HG03108 (cell line): ENCODE measurements around the gene TTC38.

Experiments
- ATAC-seq: cut with Tn5 transposase; IDR thresholded peaks from one replicate; pipeline ENCODE4 v1.9.1; 2021; ENCODE audit warnings: moderate library complexity; ENCODE audit not compliant: unreplicated experiment

The TTC38 gene

DNA sequence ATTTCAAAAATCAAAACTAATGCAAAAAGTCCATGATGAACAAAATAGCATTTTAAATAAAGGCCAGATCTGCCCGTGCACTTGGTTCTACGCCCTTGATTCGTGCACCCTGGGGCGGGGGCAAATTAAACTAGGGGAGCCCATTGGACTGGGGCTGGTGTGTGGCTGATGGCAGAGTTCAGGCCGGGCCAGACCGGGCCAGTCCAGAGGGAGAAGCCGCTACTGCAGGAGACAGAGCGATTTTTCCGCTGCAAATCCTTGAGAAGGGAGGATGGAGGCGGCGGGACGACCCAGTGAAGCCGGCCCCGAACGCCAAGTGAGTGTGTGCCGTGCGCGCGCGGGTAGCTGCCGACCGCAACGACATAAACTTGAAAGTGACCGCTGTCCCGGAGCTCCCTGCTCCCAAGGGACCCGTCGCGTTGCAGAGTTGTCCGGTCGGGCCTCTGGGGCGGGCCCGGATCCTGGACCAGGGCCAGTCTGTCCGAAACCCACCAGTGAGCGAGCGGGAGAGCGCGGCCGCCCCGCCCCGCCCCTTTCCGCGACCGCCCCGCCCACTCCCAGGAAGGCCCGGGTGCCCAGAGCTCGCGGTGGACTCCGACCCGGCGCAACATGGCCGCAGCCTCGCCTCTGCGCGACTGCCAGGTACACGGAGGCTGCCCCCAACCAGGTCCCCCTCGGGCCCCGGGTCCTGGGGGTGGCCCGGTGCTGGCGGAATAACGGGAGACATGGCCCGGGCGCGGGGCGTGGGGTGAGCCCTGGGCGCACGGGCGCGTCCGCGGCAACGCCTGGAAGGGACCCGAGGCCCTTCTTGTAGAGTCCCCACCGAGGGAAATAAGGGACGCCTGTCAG lies at the start of gene TTC38:
Gene TTC38 (plus strand): TSS at position 578 of the 849 bp plus-strand sequence. CDS start 32 bp downstream, at position 610.
- peak; percentile 90 for ATAC-seq

DNA sequence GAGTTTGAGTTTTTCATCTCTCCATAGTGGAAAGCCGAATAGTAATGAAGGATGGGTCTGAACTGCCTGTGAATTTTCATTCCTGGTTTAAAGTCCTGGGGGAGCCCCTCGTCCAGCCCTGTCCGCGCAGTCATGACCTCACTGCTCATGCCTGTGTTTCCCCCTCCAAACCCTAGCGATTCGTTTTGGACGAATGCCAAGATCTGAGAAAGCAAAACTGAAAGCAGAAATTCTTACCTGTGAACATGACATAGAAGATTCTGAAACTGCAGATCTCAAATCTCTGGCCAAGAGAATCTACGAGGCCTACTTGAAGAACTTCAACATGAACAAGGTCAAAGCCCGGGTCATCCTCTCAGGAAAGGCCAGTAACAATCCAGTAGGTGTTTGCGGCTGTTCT lies 48.2 kb upstream of the TTC38 start:
- no peak for ATAC-seq

DNA sequence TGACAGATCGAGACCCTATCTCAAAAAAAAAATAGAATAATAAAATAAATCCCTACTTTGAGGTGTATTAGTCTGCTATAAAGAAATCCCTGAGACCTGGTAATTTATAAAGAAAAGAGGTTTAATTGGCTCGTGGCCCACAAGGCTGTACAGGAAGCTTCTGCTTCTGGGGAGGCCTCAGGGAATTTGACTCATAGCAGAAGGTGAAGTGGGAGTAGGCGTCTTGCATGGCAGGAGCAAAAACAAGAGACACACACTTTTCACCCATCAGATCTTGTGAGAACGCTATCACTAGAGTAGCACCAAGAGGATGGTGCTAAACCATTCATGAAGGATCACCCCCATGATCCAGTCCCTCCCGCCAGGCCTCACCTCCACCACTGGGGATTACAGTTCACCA lies 46.9 kb upstream of the TTC38 start:
- no peak for ATAC-seq

DNA sequence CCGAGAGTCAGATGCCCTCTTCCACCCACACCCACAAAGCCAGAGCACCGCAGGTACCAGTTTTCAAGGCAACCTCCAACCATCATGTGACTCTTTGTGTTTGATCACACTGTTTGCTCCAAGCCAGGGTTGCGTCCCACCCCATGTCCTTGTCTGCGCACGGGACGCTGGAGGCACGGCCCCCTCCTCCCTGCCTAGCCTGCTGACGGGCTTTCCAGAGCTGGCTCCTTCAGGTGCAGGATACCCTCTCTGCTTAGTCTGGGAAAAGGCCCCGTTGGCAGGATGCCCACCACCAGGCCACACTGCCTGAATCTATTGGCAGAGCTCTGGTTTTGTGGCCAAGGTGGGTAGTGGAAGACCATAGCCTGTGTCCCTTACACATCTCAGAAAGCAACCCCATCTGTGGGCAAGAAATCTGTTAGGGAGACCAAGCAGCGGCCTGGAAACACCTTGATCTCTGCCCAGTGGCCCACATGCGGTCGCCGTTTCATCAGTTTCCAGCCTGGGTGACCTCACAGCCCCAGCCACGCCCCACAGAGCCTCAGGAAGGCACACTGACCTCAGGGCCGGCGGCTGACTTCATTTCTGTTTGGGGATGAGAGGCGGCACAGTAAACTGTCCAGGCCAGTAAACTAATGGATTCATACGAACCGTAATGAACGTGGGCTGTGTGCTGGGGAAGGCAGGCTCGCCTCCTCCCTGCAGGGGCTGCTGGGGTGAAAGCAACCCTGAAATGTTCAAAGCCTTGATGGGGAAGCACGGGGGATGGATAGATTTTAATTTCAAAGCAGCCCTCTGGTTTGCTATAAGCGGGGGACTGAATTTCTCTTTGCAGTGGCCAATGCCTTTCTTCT lies 43.5 kb upstream of the TTC38 start:
- no peak for ATAC-seq

DNA sequence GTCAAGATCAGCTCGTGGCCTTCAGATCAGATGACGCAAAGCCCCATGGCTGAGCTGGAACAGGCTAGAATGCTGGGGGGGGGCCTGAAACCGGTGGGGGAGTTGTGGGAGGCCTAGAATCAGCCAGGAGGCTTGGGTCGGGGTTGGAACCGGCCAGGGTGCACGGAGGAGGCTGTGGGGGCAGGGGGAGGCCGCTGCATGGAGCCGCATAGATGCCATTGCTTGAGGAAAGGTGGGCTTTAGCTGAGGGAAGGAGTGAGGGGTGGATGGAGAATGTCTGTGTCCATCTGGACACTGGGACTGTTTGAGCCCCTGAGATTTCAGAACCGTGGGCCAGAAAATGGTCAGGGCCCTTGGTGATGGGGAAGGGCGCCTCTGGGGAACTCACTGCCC lies 42.9 kb upstream of the TTC38 start:
- no peak for ATAC-seq

DNA sequence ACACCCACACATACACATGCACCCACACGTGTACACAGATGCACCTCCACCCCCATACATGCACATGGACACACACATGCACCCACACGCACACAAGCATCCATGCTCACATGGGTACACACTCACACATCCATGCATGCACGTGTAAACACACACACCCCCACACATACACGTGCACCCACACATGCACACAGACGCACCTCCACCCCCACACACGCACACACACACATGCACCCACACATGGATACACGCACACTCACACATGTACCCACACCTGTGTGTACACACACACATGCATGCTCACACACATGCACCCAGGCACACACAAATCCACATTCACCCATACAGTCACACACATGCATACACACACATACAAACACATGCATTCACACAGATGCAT lies 42.2 kb upstream of the TTC38 start:
- ATAC-seq: no peak

DNA sequence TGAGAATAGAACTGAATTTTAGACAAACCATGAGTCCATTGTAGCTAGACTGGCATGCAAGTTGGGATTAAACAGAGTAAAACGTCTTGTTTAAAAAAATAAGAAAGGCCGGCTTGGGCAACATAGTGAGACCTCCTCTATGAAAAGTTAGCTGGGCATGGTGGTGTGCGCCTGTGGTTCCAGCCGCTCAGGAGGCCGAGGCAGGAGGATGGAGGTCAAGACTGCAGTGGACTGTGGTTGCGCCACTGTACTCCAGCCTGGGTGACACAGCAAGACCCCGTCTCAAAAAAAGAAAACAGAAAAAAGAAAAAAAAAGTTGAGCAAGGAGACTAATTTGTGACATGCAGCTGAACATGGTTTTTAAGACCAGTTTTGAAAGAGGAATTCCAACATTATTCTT lies 41.2 kb upstream of the TTC38 start:
- ATAC-seq: no peak

DNA sequence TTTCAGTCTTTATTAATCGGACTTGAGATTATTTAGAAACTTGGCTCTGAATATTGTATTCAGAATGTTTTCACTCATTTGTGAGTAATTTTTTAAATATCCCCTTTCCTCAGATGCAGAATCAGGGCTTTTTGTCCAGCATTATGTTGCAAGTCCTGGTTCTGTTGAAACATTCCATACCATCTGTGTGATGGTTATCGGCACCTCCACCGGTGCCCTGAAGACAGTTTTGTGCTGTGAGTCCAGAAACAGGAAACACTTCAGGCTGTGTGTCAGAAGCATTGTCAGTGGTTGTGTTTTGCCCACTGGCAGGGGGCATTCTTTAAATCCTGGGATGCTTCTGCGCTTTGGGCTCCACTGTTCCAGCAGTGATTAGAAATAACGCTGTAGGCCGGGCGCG lies 38.1 kb upstream of the TTC38 start:
- no peak for ATAC-seq

DNA sequence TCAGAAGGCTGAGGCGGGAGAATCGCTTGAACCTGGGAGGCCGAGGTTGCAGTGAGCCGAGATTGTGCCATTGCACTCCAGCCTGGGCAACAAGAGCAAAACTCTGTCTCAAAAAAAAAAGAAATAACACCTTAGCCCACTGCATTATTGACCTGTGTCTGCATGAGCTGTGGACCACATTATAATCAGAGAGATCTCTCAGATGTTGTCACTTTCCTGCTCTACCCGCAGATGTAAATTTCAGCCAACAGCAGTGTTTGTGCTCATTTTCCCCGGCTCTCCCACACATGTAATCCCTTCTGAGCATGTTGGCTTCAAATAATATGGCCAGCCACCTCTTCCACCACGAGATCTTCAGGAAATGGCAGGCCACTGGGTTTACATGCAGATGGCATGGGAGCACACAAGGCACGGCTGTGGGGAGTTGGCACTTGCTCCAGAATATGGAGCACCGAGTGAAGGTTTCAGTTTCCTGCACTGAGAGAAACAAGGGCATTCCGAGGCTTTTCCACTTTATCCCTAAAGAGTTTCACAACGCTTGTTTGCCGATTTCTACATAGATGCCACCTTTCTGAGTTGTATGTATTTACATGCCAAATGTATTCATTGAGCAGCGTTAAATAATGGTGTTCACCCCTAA lies 37.4 kb upstream of the TTC38 start:
- no peak for ATAC-seq

DNA sequence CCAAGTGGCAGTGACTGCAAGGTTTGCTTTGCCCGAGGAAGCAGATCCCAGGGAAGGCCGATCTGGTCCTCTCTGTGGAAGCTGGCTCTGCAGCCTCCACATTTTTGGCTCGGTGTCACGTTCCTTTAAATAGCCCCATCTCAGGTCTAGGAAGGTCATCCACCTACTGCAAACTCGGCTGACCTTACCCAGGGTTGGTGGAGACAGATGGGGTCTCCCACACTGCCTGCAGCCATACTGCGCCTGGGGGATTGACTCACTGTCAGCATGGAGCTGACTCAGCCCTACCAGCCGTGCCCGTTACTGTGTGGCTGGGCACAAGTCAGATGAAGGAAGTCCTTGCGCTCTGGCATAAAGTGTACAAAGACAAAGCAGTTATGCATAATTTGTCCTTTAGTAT lies 34.6 kb upstream of the TTC38 start:
- ATAC-seq: no peak

DNA sequence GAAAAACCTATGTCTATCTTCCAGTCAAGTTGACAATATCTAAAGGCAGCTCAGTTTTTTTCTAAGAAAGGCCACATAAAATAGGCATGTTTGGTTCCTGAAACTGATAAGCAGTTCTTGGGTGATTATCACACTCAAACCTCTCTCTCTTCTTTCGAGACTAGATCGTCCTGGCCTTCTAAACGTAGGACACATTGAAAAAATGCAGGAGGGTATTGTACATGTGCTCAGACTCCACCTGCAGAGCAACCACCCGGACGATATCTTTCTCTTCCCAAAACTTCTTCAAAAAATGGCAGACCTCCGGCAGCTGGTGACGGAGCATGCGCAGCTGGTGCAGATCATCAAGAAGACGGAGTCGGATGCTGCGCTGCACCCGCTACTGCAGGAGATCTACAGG lies 32.8 kb upstream of the TTC38 start:
- ATAC-seq: no peak

DNA sequence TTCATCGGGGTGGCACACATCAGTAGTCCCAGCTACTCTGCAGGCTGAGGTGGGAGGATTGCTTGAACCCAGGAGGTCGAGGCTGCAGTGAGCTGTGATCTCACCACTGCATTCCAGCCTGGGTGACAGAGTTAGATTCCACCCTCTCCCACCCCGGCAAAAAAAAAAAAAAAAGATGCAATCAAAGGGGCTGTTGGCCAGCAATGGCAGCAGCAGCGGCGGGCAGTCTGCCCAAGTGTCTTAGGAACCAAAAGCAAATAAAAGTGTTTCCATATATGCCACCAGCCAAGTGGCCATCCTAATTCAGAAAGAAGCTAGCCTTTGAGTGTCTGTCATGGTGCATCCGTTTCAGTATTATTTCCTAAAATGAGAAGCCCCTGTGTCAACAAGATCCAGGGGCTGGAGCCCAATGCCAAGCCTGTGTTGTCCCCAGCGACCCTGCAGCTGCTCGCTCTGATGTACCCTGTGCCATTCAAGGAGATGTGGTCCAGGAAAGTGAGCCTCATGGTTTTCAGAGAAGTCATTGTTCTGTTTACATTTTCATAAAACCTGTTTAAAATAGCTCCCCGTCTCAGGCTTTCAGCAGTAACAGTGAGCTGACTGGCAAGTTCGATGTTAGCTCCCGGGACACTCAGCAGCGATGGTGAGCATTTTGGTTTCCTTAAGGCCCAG lies 30.2 kb upstream of the TTC38 start:
- no peak for ATAC-seq

DNA sequence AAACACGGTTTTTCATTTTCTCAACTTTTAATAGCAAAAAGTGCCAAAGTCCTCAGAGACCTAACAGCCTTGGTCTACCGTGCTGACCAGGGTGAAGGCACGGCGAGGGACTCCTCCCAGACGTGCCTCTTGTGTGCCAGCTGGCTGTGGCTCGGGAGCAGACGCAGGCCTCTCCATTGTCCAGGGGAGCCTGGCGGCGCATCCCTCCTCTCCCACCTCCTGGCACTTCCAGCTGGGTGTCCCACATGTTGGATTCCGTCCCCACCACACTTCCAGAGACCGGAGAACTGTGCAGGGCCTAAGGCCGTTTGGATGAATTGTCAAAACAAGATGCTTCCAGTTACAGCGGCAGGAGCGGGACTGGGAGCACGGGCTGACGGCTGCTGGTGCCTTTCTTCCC lies 29.3 kb upstream of the TTC38 start:
- ATAC-seq: no peak

DNA sequence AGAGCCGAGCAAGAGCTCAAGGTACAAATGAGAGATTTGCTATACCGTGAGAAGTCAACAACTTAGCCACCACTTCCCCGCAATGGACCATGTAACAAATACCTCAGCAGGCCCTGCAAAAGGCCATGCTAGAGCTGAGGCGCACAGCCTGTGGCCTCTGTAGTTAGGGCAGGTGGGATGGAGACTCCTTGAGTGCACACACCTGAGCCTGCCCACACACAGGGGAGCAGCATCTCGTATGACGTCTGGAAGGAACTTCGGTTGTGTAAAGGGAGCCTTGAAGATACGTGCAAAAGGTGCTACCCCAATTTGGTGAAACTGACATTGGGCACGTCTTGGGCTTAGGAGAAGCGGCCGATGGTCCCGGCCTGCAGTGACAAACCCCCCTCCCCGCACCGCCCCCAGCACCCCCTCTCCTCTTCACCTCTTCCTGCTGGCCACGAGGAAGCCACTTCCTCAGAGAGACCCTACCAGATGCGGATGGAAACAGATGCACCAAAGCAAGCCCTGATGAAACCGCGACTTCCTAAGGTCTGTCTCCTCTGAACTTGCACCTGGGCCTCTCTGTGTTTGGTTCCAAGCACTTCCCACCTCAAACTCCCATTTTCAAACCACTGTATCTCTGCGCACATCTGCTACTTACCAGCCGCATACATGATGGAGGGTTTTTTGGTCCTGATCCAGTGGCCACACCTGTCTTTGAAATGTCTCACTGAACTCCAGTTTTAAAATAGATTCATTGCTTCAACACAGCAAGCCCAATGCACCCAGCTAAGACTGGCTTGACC lies 28.4 kb upstream of the TTC38 start:
- no peak for ATAC-seq

DNA sequence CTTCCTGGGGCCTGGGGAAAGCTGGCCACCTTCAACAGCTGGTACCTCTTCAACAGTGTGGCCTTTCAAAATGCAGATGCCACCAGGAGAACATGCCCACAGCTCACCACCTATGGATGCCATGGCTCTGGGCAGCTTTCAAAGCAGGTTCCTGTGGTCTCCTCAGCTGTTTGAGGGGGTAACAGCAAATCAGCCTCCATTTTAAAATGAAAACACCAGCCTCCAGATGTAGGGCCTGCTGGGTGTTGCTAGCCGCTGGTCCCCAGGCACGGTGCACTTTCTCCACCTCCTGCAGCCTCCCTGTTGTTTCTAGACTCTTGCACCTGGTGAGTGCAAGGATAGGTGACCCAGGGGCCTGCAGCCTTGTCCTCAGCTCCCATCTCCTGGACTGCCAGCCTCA lies 27.7 kb upstream of the TTC38 start:
- ATAC-seq: no peak

DNA sequence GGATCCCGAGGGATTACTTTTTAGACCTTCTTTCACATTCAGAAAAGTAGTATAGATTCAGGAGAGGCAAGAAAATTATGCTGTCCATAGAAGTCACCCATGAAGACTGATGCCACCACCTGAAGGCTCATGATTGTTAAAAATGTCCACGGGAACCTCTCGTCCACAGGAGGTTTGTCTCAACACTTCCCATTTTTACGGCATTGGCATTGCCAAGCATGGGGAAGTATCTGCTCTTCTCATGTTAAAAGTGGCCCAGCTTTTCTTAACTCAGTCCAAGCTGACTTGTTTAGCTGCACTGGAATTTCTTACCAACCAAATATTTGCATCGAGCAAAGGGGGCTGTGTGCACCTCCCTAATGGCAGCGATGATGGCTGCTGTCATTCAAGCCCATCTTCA lies 27.3 kb upstream of the TTC38 start:
- no peak for ATAC-seq

DNA sequence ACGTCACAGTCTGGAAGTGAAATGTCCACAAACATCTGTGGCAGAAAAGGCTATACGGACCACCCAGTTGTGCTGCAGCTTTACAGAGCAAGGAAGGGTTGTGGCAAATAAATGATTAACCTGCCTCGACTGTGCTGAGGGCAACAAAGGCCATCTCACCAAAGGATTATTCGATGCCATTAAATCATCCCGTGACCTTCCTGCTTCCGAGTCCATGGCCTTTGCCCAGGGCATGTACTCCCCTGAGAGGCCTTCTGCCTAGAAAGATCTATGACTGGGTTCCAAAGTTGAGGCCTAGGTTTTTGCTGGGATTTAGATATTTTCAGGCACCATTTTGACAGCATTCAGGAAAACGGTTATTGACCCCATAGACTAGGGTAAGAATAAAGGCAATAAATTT lies 26.9 kb upstream of the TTC38 start:
- no peak for ATAC-seq

DNA sequence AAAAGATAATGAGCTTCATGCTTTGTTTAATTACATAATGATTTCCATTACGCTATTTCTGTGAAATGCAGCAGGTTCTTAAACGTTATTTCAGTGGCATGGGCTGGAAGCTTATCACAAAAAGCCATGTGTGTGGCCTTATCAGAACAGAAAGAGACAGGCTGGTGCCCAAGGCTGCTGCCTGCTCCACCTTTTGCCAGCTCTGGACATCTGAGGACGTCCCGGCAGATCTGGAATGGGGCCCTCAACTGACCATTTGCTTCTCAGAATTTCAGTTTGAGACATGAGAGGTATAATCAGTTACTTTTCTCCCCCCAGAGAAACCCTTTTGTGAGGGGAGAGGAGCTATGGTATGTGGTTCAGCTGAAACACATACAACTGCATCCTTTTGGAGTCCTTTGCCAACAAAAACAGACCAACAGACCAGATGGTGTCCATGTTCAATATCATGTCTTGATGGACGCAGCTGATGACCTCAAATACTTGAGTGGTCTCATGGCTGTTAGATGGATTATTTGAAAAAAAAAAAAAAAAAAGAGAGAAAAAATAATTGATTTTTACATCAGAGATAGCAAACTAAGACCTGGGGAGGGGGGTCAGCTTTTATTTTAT lies 26.3 kb upstream of the TTC38 start:
- ATAC-seq: no peak

DNA sequence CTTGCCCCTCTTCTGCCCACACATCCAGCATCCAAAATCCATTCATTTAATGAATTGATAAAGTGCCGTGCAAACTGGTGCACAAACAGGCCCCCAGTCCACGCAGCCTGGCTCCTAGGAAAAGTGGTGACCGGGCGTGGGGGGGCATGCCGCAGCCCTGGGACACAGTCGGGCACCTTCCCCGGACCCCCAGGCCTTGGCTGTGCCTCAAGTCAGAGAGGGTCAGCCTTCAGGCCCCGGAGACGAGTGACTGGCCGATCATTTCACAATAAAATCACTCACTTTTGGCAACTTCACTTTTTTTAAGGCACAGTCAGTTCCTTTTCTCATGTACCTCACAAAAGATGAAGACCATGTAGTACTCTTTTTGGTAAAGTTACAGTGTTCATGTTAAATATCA lies 25.7 kb upstream of the TTC38 start:
- no peak for ATAC-seq

DNA sequence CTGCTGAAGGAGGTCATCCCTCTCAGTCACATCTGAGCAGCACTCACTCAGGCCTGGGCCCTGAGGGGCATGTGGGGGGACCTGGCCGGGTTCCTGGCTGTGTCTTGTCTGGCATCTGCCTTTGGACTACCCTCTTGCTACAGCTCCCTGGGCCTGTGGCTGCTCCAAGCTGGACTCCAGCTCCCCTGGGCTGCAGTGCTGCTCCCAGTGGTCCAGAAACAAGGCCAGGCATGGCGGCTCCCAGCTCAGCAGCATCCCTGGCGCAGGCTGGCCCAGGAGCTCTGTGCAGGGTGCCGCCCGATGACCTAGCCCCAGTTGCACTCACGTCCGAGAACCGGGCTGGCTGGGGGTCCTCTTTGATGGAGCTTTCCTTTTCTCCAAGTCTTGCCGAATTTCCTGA lies 23.0 kb upstream of the TTC38 start:
- ATAC-seq: no peak
